SJCRH30 (cell line): ENCODE data around the gene SIGLEC7. TPM values are rescaled to one million over a fixed set of nuclear protein-coding genes. Genes with fewer than 3 reads are reported as not detected.
"Not testable (repeated sequence)": the region's sequence is repeated elsewhere in the genome, so short reads cannot be mapped to it uniquely, and the experiment has no call there.

Experiments
- DNase-seq, 2 experiments: peaks; one replicate each; pipeline ENCODE4 v3.0.0-alpha.2; 2015 to 2020
- H3K27ac ChIP-seq: fragments of 250-450 bp; sonication (Bioruptor Pico); 2 replicates; pipeline ENCODE4 v1.5.1; 2020; ENCODE audit warnings: mild to moderate bottlenecking, moderate library complexity
- H3K27me3 ChIP-seq: fragments of 250-450 bp; sonication (Bioruptor Pico); 2 replicates; pipeline ENCODE4 v1.5.1; 2020; ENCODE audit warnings: mild to moderate bottlenecking, moderate library complexity
- H3K36me3 ChIP-seq: fragments of 250-450 bp; sonication (Bioruptor Pico); 2 replicates; pipeline ENCODE4 v1.5.1; 2020; ENCODE audit warnings: mild to moderate bottlenecking, moderate library complexity
- H3K4me1 ChIP-seq: fragments of 250-450 bp; sonication (Bioruptor Pico); 2 replicates; pipeline ENCODE4 v1.5.1; 2020; ENCODE audit warnings: mild to moderate bottlenecking, moderate library complexity
- H3K4me3 ChIP-seq: fragments of 250-450 bp; sonication (Bioruptor Pico); 2 replicates; pipeline ENCODE4 v1.5.1; 2020; ENCODE audit warnings: mild to moderate bottlenecking, moderate library complexity
- H3K9me3 ChIP-seq: fragments of 250-450 bp; sonication (Bioruptor Pico); replicated peaks from 2 replicates; pipeline ENCODE4 v1.5.1; 2020; ENCODE audit warnings: mild to moderate bottlenecking, moderate library complexity
- total RNA-seq: library from RNA; depleted of rRNA; stranded (reverse); fragments of >200 nt; shearing (Covaris generic); gene quantifications from 2 replicates; pipeline ENCODE4 v1.2.3, GENCODE V29; 2014

The SIGLEC7 gene
- total RNA-seq, 1 experiment from 2014 or later: not detected

DNA sequence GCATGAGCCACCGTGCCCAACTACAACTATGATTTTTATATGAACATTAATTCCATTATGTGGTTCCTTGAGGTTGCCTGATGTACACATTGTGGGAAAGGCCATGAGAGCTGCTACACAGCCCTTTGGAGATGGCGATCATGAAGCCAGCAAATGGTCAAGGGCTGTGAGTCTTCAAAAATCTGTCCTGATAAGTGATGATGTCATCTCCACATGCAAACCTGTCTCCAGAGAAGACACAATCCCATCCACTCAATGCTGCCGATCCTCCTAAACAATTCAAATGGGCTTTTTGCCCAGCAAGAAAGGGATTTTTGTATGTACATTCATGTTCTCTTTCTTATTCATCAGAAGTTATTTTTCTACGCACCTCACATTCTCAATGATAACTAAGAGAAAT, 17.6 kb downstream of the SIGLEC7 start:
- H3K27ac ChIP-seq: no peak overlapping the region
- H3K36me3 ChIP-seq: no peaks in the 10 kb centered on the region
- H3K27me3 ChIP-seq: peaks cover 7% of the 10 kb centered on the region; the same call in 1 of the 2 replicates
- no peak overlapping the region for H3K4me3 ChIP-seq
- DNase-seq: no peak
- no peaks in the 10 kb centered on the region for H3K9me3 ChIP-seq
- H3K4me1 ChIP-seq: no peaks in the 10 kb centered on the region

DNA sequence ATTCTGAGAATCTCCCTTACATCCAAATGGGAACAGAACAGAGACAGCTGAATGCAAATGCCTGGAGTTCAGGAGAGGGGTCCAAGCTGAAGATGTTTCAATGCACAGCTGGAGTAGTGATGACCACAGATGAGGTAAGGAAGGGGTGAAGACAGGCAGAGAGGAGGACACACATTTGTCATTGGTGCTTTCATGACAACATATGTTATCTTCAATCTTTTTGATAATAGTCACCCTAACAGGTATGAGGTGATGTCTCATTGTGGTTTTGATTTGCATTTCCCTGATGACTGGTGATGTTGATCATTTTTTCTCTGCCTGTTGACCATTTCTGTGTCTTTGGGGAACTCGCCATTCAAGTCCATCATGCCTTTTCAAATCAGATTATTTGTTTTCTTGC, 19.2 kb downstream of the SIGLEC7 start:
- H3K4me1 ChIP-seq: no peaks in the 10 kb centered on the region

DNA sequence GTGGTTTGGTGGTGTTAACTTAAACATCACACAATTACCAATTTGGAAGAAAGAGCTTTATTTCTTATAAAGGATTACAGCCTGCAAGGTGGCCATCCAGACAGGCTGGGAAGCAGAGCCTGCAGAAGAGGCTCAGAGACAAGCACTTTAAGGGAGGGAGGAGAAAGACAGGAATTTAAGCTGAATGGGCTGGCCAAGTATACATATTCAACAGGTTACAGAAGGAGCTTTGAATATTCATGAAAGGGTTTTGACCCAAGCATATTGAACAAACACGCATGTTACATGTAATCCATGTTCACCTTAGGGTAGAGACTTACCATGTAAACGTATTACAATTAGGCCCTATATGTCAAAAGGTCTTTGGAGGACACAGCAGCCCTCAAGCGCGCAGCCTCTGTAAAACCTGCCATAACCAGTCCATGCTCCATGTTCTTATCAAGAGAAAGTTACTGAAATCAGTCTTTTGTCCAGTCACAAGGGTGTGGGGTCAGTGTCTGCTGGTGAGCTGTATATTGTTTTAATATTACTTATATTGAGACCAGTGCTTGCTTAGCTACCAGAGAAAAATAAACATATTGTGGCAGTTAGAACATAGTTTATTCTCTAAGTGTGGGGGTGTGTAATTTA, 19.9 kb downstream of the SIGLEC7 start:
- no peak for DNase-seq
- Histone ChIP-seq H3K36me3 (no peaks in the 10 kb centered on the region), H3K4me3 (no peak overlapping the region), H3K27ac (no peak overlapping the region), H3K27me3 (peaks cover 14% of the 10 kb centered on the region), H3K9me3 (no peaks in the 10 kb centered on the region), H3K4me1 (no peaks in the 10 kb centered on the region)

More for the DNA sequence above, 19.2 kb downstream of the SIGLEC7 start:
- no peaks in the 10 kb centered on the region for H3K9me3 ChIP-seq
- H3K36me3 ChIP-seq: no peaks in the 10 kb centered on the region
- DNase-seq: no peak
- H3K27me3 ChIP-seq: 0 out of 2 replicates have a peak, but pooled peaks cover 10% of the 10 kb centered on the region
- H3K27ac ChIP-seq: no peak overlapping the region
- no peak overlapping the region for H3K4me3 ChIP-seq

DNA sequence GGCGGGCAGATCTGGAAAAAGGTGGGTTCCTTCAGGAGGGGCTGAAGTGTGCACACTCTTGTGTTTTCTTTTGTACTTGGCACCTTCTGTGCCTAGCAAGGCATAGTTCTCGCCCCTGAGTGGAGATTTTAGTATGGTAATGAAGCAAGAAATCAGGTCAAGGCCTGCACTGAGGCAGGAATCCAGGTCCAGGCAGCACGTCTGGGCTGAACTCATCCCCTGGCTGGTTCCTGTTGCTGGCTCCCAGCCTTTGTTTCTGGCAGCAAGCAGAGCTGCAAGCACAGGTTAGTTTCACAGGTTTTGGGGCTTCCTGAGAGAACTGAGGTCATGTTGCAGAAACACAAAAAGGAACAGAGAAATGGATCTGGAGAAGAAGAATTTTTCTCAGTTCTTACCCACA, 21.2 kb downstream of the SIGLEC7 start:
- H3K27me3 ChIP-seq: peaks cover 14% of the 10 kb centered on the region
- H3K27ac ChIP-seq: no peak overlapping the region
- no peaks in the 10 kb centered on the region for H3K9me3 ChIP-seq
- H3K4me1 ChIP-seq: no peaks in the 10 kb centered on the region
- no peak for DNase-seq
- no peaks in the 10 kb centered on the region for H3K36me3 ChIP-seq
- no peak overlapping the region for H3K4me3 ChIP-seq

DNA sequence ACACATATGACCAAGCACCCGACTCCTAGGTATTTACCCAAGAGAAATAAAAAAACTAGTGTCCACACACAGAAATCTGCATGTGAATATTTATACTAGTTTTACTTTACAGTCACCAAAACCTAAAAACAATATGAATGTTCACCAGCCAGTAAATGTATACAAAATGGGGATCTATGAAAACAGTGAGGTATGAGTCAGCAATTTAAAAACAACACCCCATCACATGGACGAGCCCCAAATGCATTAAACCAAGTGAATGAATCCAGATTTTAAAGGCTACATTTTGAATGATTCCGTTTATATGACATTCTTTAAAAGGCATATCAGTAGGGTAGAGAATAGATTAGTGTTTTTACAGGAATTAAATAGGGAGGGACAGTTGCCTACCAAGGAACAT, 22.1 kb downstream of the SIGLEC7 start:
- H3K27ac ChIP-seq: no peak overlapping the region
- H3K4me3 ChIP-seq: no peak overlapping the region
- H3K9me3 ChIP-seq: no peaks in the 10 kb centered on the region
- H3K27me3 ChIP-seq: peaks cover 14% of the 10 kb centered on the region
- H3K36me3 ChIP-seq: no peaks in the 10 kb centered on the region
- no peak for DNase-seq
- H3K4me1 ChIP-seq: no peaks in the 10 kb centered on the region

DNA sequence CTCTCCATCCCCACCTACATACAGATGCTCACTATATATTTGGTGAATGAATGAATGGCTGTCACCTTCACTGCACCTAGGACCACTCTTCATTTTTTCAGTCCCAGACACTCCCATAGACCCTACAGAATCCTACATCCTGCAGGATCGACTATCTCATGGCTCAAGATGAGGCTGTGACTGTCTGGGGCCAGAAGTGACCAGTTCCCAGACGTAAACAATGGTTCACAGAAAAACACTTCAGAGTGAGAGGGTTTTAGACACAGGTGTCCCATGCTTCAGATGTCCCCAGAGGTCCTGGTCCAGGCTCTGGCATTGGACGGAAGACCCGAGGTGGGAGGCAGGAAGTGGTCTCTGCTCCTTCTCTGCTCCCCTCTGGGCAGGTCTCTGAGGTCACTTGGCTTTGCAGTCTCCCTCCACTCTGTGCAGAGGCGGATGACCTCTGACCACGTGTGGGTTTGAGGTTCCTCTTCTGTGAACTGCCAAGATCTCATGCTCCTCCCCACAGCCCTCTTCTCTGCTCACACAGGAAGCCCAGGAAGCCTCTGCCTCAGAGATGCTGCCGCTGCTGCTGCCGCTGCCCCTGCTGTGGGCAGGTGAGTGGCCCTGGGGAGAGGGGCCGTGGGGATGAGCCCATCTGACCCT, 24.9 kb downstream of the SIGLEC7 start:
- H3K27ac ChIP-seq: no peak overlapping the region
- no peaks in the 10 kb centered on the region for H3K9me3 ChIP-seq
- peaks cover 11% of the 10 kb centered on the region for H3K27me3 ChIP-seq
- no peaks in the 10 kb centered on the region for H3K4me1 ChIP-seq
- no peak overlapping the region for H3K4me3 ChIP-seq
- no peak for DNase-seq
- H3K36me3 ChIP-seq: no peaks in the 10 kb centered on the region

DNA sequence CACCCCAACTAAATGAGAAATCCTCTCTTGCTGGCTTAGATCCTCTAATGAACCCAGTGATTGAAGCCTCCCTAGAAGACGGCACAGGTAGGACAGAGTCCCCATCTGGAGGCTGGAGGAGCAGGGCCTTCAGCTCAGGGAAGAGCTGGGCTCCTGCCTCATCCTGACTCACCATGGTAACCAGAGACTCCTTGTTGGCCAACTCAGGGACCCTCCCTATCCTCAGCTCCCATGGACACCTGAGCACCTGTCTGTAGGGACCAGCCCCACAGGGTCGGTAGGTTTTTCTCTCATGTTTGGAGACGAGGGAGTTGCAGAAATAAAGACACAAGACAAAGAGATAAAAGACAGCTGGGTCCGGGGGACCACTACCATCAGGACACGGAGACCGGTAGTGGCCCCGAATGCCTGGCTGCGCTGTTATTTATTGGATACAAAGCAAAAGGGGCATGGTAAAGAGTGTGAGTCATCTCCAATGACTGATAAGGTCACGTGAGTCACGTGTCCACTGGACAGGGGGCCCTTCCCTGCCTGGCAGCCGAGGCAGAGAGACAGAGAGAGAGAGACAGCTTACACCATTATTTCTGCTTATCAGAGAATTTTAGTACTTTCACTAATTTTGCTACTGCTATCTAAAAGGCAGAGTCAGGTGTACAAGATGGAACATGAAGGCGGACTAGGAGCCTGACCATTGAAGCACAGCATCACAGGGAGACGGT, 26.6 kb downstream of the SIGLEC7 start:
- H3K27me3 ChIP-seq: peaks cover 11% of the 10 kb centered on the region
- H3K27ac ChIP-seq: no peak overlapping the region
- H3K4me3 ChIP-seq: no peak overlapping the region
- H3K36me3 ChIP-seq: no peaks in the 10 kb centered on the region
- no peaks in the 10 kb centered on the region for H3K9me3 ChIP-seq
- DNase-seq: no peak
- no peaks in the 10 kb centered on the region for H3K4me1 ChIP-seq

DNA sequence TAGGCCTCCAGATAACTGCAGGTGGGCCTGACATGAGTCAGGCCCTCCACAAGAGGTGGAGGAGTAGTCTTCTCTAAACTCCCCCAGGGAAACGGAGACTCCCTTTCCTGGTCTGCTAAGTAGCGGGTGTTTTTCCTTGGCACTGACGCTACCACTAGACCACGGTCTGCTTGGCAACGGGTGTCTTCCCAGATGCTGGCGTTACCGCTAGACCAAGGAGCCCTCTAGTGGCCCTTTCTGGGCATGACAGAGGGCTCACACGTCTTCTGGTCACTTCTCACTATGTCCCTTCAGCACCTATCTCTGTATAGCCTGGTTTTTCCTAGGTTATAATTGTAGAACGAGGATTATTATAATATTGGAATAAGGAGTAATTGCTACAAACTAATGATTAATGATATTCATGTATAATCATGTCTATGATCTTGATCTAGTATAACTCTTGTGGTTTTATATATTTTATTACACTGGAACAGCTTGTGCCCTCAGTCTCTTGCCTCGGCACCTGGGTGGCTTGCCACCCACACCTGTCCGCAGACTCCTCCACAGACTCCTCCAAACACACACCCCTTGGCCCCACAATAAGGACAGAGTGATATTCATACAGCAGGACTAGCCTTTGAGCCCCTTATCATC, 27.3 kb downstream of the SIGLEC7 start:
- DNase-seq: peak; percentile 45 to 67
- not testable (repeated sequence) for H3K9me3 ChIP-seq, H3K4me3 ChIP-seq

DNA sequence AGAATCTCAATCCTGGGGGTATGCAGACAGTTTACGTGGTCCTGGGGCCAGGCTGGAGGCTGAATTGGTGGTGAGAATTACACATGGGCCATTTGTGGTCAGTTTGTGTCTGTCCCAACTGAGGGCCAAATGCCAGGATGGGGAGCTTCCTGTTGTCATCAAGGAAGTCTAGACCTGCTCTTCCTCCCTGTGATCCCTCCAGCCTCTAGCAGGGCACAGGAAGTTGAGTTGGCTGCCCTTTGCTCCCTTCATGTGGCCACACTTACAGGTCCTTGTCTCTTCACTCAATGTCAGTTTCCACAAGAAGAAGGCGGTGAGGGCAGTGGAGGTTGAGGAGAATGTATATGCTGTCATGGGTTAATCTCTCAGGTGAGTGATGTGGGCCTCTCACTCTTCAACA, 30.1 kb downstream of the SIGLEC7 start:
- H3K4me3 ChIP-seq: no peak overlapping the region
- DNase-seq: no peak
- no peaks in the 10 kb centered on the region for H3K4me1 ChIP-seq
- H3K9me3 ChIP-seq: no peaks in the 10 kb centered on the region
- no peak overlapping the region for H3K27ac ChIP-seq
- no peaks in the 10 kb centered on the region for H3K27me3 ChIP-seq
- H3K36me3 ChIP-seq: no peaks in the 10 kb centered on the region

More for the DNA sequence above, 27.3 kb downstream of the SIGLEC7 start:
- not testable (repeated sequence) for H3K36me3 ChIP-seq, H3K27ac ChIP-seq, H3K4me1 ChIP-seq
- H3K27me3 ChIP-seq: peaks cover 10% of the 10 kb centered on the region

DNA sequence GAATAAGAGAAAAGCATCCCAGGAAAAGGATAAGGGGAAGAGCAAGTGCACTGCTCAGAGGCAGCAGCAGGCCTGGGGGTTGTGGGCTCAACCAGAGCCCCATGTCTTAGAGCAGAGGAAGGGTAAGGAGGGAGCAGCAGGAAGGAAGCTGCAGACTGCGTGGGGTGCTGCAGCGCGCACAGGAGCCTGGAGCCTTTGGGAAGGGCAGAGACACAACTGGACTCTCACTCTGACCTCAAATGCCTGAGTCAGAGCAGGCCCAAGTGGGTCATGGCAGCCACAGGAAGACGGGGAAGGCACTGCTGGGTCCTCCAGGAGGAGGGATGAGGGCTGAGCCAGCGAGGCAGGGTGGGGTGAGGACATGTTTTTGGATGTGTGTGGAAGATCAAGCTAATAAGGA, 31.6 kb downstream of the SIGLEC7 start:
- Histone ChIP-seq H3K36me3 (no peaks in the 10 kb centered on the region), H3K9me3 (no peaks in the 10 kb centered on the region), H3K4me3 (no peak overlapping the region), H3K27ac (no peak overlapping the region), H3K4me1 (no peaks in the 10 kb centered on the region), H3K27me3 (no peaks in the 10 kb centered on the region)
- no peak for DNase-seq

DNA sequence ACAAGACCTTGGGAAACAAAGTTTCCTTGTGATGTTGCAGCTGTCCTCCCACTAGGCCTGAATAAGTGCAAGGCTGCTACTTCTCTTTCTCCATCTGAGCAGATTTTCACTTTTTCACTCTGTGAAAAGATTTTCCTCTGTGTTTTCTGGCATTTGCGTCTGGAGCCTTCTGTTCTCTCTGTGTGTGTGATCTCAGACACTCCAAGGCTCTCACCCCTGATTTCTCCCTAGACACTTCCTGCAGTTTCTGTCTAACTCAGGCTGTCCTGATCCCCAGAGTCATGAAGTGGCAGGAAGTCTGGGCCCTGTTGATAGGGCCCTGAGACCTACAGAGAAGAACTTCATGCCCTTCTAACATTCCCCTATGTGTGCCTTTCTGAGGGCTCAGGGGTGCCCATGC, 37.2 kb downstream of the SIGLEC7 start:
- Histone ChIP-seq H3K27ac (no peak overlapping the region), H3K4me1 (no peaks in the 10 kb centered on the region), H3K36me3 (no peaks in the 10 kb centered on the region), H3K27me3 (peaks cover 4% of the 10 kb centered on the region; the same call in 1 of the 2 replicates), H3K4me3 (no peak overlapping the region), H3K9me3 (no peaks in the 10 kb centered on the region)
- DNase-seq: no peak

DNA sequence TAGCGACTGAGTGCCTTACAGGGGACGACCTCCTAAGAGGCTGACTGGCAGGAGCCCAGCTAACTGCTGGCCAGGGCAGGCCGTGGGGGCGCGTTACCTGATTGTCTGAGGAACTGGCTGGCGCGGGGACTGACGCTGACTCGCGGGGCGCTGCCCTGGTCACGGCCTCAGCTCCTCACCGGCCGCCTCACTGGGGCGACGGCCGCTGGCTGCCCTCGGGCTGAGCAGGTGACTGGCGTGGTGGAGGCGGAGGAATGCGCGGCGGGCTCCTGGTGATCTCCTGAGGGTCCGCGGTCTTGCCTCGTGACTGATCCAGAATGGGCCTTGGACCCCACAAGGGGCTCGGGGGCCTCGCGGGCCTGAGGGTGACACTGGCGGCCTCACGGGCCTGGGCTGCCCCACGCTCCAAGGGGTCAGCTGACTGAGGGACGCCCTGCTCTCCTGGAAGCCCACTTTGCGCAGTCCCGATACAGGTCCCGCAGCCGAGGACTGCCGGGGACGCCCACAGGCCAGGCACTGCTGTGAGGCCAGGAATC, 39.3 kb downstream of the SIGLEC7 start:
- H3K36me3 ChIP-seq: no peaks in the 10 kb centered on the region
- H3K9me3 ChIP-seq: no peaks in the 10 kb centered on the region
- peaks cover 4% of the 10 kb centered on the region; the same call in 1 of the 2 replicates for H3K27me3 ChIP-seq
- no peak overlapping the region for H3K27ac ChIP-seq
- H3K4me3 ChIP-seq: no peak overlapping the region
- DNase-seq: no peak
- H3K4me1 ChIP-seq: no peaks in the 10 kb centered on the region

DNA sequence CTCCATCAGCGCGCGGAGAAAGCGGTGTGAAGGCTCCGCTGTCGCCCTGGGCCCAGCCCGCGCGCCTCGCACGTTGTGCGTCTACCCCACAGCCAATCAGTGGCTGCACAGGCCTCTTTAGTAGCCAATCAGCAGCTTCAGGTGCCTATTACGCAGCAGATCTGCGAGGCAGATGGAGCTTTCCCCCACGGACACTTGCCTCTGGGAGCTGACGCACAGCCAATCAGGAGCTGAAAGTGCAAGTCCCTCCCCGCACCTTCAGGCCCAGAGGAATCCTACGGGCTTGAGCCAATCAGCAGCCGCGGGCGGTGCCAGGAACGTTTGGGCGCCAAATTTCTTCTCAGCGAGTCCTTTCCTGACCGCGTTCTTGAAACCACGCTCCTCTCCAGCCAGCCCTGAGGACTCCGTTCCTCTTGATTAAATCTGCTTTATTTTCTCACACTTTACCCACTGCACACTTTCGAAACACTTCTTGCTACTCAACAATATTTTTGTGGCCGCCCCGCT, 39.9 kb downstream of the SIGLEC7 start:
- H3K27ac ChIP-seq: no peak overlapping the region
- H3K4me3 ChIP-seq: no peak overlapping the region
- peaks cover 4% of the 10 kb centered on the region; the same call in 1 of the 2 replicates for H3K27me3 ChIP-seq
- H3K36me3 ChIP-seq: no peaks in the 10 kb centered on the region
- no peaks in the 10 kb centered on the region for H3K4me1 ChIP-seq
- no peaks in the 10 kb centered on the region for H3K9me3 ChIP-seq
- DNase-seq: no peak

DNA sequence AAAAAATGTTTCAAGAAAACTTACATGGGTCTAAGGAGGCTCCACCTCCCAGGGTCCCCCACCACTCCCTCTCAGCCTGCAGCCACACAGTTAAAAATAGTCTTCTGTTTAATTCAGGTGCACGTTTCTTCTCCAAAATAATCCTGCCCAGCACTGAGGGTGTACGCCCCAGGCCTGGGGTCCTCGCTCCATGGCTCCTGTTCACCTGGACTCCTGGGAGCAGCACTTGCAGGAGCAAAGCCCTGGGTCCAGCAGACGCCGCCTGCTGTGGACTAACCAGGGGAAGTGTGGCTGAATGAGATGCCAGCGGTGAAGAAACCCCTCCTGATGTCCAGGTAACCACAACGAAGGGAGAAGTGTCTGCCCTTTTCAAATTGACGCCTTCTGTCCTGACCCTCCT, 41.5 kb downstream of the SIGLEC7 start:
- no peaks in the 10 kb centered on the region for H3K4me1 ChIP-seq
- H3K4me3 ChIP-seq: no peak overlapping the region
- no peak overlapping the region for H3K27ac ChIP-seq
- H3K36me3 ChIP-seq: no peaks in the 10 kb centered on the region
- no peaks in the 10 kb centered on the region for H3K9me3 ChIP-seq
- no peak for DNase-seq
- H3K27me3 ChIP-seq: peaks cover 4% of the 10 kb centered on the region; the same call in 1 of the 2 replicates
